ENCODE data around the gene TIMELESS.
"Not testable (repeated sequence)": the region's sequence is repeated elsewhere in the genome, so short reads cannot be mapped to it uniquely, and the experiment has no call there.

GRCh38 chr12:56401612-56402011 is 47.6 kb downstream of the TIMELESS start:
- TF ChIP-seq EZH2 (IDR thresholded peaks at IDR 0.05; ENCODE audit: insufficient read depth, poor library complexity, severe bottlenecking); EZH2phosphoT487 (IDR thresholded peaks at IDR 0.05; ENCODE audit: insufficient read depth, low read depth): not testable (repeated sequence)
